OCI-LY1 (cell line): Measurements from ENCODE around the gene RASSF8.

Experiments used
- EZH2 ChIP-seq: fragments of 200-600 bp; sonication (generic), shearing (Covaris generic); IDR thresholded peaks from 2 replicates; pipeline ENCODE4 v1.8.0; 2017; ENCODE audit warnings: borderline replicate concordance, mixed run types, mild to moderate bottlenecking, antibody characterized with exemption, low read length, moderate library complexity, mixed read lengths
- TF ChIP-seq, protein P1 (sequence below): fragments of 200-600 bp; sonication (generic), shearing (Covaris generic); IDR thresholded peaks from 2 replicates; pipeline ENCODE4 v1.5.1; 2017; ENCODE audit warnings: mild to moderate bottlenecking, antibody characterized with exemption, low read length, moderate library complexity, mixed read lengths

DNA sequence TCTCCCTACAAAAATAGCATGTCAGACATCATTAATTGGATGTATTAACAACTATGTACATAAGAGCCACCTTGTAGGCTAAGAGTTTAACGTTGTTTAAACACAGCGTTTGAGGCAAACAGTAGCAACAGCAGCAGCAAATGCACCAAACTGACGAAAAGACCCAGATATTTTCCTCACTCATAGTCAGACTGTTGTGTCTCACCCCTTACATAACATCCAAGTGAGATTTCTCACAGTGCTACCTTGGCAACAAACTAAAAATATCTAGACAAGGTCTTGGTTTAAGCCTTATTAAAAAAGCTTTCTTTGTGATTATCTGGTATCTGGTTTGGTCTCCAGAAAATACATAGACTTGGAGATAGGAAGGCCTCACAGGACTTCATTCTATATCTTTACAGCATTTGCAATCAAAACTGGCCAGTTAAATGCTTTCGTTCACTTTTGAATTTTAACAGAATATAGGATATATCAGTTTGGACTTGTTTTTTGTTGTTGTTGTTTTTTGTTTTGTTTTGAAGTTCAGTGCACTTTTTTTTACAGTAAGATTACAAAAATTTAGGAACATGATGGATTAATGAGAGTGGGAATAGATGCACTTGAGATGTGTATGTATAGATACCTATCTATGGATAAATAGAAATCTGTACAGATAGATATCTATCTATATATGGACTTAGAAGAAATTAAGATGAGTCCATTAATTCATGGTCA lies 162.2 kb downstream of the RASSF8 start:
- no peak for TF ChIP-seq EZH2
- TF ChIP-seq, protein P1, sequence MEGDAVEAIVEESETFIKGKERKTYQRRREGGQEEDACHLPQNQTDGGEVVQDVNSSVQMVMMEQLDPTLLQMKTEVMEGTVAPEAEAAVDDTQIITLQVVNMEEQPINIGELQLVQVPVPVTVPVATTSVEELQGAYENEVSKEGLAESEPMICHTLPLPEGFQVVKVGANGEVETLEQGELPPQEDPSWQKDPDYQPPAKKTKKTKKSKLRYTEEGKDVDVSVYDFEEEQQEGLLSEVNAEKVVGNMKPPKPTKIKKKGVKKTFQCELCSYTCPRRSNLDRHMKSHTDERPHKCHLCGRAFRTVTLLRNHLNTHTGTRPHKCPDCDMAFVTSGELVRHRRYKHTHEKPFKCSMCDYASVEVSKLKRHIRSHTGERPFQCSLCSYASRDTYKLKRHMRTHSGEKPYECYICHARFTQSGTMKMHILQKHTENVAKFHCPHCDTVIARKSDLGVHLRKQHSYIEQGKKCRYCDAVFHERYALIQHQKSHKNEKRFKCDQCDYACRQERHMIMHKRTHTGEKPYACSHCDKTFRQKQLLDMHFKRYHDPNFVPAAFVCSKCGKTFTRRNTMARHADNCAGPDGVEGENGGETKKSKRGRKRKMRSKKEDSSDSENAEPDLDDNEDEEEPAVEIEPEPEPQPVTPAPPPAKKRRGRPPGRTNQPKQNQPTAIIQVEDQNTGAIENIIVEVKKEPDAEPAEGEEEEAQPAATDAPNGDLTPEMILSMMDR: no peak
